PC-9 (cell line): ENCODE measurements around the gene ZNF641.

Source experiments
- EZH2 ChIP-seq: fragments of 200-600 bp; sonication (generic); IDR thresholded peaks from 2 replicates; pipeline ENCODE4 v1.8.0; 2017; ENCODE audit warnings: antibody characterized with exemption, low read depth
- TF ChIP-seq, protein P1 (sequence below): fragments of 200-600 bp; sonication (generic); conservative IDR thresholded peaks from 2 replicates; pipeline ENCODE4 v1.6.1; 2017; ENCODE audit warnings: mixed run types, antibody characterized with exemption, mild to moderate bottlenecking, moderate library complexity

DNA sequence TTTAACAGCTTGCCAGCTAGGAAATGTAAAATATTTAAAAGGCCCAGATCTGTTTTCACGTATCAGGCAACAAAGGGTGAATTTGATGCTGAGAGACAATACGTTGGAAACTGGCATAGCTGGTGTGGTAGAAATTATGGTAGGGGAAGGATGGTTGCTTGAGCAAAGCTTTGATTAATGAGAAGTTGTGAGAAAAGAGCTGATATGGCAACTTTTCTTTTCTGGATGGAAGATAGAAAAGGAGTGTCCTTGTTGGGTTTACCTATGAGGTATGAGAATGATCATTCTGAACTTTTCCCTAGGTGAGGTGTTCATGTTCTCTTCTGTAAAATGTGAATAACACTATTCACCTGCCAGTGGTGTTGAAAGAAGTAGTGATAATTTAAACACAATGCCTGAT is 34.2 kb downstream of the ZNF641 start:
- TF ChIP-seq, protein P1, sequence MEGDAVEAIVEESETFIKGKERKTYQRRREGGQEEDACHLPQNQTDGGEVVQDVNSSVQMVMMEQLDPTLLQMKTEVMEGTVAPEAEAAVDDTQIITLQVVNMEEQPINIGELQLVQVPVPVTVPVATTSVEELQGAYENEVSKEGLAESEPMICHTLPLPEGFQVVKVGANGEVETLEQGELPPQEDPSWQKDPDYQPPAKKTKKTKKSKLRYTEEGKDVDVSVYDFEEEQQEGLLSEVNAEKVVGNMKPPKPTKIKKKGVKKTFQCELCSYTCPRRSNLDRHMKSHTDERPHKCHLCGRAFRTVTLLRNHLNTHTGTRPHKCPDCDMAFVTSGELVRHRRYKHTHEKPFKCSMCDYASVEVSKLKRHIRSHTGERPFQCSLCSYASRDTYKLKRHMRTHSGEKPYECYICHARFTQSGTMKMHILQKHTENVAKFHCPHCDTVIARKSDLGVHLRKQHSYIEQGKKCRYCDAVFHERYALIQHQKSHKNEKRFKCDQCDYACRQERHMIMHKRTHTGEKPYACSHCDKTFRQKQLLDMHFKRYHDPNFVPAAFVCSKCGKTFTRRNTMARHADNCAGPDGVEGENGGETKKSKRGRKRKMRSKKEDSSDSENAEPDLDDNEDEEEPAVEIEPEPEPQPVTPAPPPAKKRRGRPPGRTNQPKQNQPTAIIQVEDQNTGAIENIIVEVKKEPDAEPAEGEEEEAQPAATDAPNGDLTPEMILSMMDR = no peak
- TF ChIP-seq EZH2 = no peak
